Suprapubic skin (tissue), 4 donors: ENCODE measurements around the gene HECA.

Experiments used
- EP300 ChIP-seq: sonication (generic); formaldehyde crosslinking; IDR thresholded peaks from one replicate; pipeline ENCODE4 v1.6.1; 2017; ENCODE audit warnings: antibody characterized with exemption
- POLR2A ChIP-seq, 2 donors: fragments of 450-650 bp; IDR thresholded peaks; one replicate each; pipeline ENCODE4 v1.6.1; 2017; ENCODE audit warnings: antibody characterized with exemption in 2 of 2, mild to moderate bottlenecking in 2 of 2, moderate library complexity in 2 of 2
- POLR2AphosphoS5 ChIP-seq, 3 donors: sonication (generic); formaldehyde crosslinking; IDR thresholded peaks; one replicate each; pipeline ENCODE4 v1.6.1; 2017; ENCODE audit warnings: antibody characterized with exemption in 3 of 3
- TF ChIP-seq, protein P1 (sequence below), 2 donors: fragments of 200-600 bp in 1 of 2; fragments of 450-650 bp in 1 of 2; sonication (generic) in 1 of 2; IDR thresholded peaks; one replicate each; pipeline ENCODE4 v1.5.1; 2016 to 2019; ENCODE audit warnings: antibody characterized with exemption in 2 of 2, mild to moderate bottlenecking in 1 of 2, moderate library complexity in 1 of 2

DNA sequence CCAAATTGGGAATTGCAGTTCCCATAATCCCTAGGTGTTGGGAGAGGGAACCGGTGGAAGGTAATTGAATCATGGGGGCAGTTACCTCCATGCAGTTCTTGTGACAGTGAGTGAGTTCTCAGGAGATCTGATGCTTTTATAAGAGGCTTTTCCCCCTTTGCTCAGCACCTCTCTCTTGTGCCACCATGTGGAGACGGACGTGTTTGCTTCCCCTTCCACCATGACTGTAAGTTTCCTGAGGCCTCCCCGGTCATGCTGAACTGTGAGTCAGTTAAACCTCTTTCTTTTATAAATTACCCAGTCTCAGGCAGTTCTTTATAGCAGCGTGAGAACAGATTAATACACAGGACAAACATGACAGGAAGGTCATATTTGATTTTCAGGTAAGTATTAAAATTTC lies 25.3 kb upstream of the HECA start:
- TF ChIP-seq, protein P1, sequence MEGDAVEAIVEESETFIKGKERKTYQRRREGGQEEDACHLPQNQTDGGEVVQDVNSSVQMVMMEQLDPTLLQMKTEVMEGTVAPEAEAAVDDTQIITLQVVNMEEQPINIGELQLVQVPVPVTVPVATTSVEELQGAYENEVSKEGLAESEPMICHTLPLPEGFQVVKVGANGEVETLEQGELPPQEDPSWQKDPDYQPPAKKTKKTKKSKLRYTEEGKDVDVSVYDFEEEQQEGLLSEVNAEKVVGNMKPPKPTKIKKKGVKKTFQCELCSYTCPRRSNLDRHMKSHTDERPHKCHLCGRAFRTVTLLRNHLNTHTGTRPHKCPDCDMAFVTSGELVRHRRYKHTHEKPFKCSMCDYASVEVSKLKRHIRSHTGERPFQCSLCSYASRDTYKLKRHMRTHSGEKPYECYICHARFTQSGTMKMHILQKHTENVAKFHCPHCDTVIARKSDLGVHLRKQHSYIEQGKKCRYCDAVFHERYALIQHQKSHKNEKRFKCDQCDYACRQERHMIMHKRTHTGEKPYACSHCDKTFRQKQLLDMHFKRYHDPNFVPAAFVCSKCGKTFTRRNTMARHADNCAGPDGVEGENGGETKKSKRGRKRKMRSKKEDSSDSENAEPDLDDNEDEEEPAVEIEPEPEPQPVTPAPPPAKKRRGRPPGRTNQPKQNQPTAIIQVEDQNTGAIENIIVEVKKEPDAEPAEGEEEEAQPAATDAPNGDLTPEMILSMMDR (IDR thresholded peaks at IDR 0.05): no peak
- no peak for TF ChIP-seq POLR2A (IDR thresholded peaks at IDR 0.05)
- no peak for TF ChIP-seq POLR2AphosphoS5 (IDR thresholded peaks at IDR 0.05)
- TF ChIP-seq EP300: no peak
